Melanocyte of skin (primary cell): ENCODE data around the gene TLE6. TPM values are rescaled to one million over a fixed set of nuclear protein-coding genes. Genes with fewer than 3 reads are reported as not detected.

Source experiments
- total RNA-seq, 2 donors: library from RNA; depleted of rRNA; stranded (reverse); fragments of >200 nt; gene quantifications; 2 replicates each; pipeline ENCODE4 v1.2.3, GENCODE V29; 2012

Gene TLE6
- 1 to 10 TPM; 2.7 to 2.8 TPM for total RNA-seq

GRCh38 chr19:2977001-2977745, at the start of gene TLE6:
Gene TLE6, plus strand, starts transcription at chr19:2977564. Its CDS starts 670 bp downstream, at chr19:2978234.

GRCh38 chr19:2944775-2945574, 32.4 kb upstream of the TLE6 start, which contains the start of gene ZNF77:
Gene ZNF77, minus strand, starts transcription at chr19:2944971. Its CDS starts 131 bp downstream, at chr19:2944840.

GRCh38 chr19:3029065-3029923, 51.9 kb downstream of the TLE6 start, which contains the start of gene TLE2:
Gene TLE2, minus strand, starts transcription at chr19:3029280. Its CDS starts 376 bp downstream, at chr19:3028904.

Other genes with a start within 250 kb of the TLE6 start
- 10 to 100 TPM; 41.6 to 54.6 TPM for gene SLC39A3, start 237.5 kb upstream of the TLE6 start, total RNA-seq
- gene SGTA, start 194.3 kb upstream of the TLE6 start, total RNA-seq = 10 to 100 TPM; 64.0 to 68.3 TPM
- 100 to 1,000 TPM in 1 of 2 donors, 10 to 100 TPM in 1; 80.9 to 157 TPM for gene THOP1, start 192.1 kb upstream of the TLE6 start, total RNA-seq
- gene ZNF554, start 157.7 kb upstream of the TLE6 start, total RNA-seq = 1 to 10 TPM; 2.0 to 3.4 TPM
- 1 to 10 TPM; 3.3 to 4.1 TPM for gene ZNF555, start 136.1 kb upstream of the TLE6 start, total RNA-seq
- gene ZNF556, start 110.2 kb upstream of the TLE6 start, total RNA-seq = not detected
- 1 to 10 TPM; 3.1 to 7.3 TPM for gene ZNF57, start 76.6 kb upstream of the TLE6 start, total RNA-seq
- 1 to 10 TPM; 3.1 to 4.3 TPM for gene ZNF77, start 32.6 kb upstream of the TLE6 start, total RNA-seq
- gene TLE2, start 51.7 kb downstream of the TLE6 start, total RNA-seq = 1 to 10 TPM in 1 of 2 donors, under 1 TPM in 1; 0.33 to 1.0 TPM
- 100 to 1,000 TPM; 176 to 211 TPM for gene TLE5, start 84.9 kb downstream of the TLE6 start, total RNA-seq
- 10 to 100 TPM; 68.1 to 73.6 TPM for gene GNA11, start 116.8 kb downstream of the TLE6 start, total RNA-seq
- gene GNA15, start 158.5 kb downstream of the TLE6 start, total RNA-seq = 1 to 10 TPM in 1 of 2 donors, not detected in 1; 2.1 TPM
- gene S1PR4, start 201.2 kb downstream of the TLE6 start, total RNA-seq = under 1 TPM in 1 of 2 donors, not detected in 1; 0.33 TPM
- gene NCLN, start 208.4 kb downstream of the TLE6 start, total RNA-seq = 10 to 100 TPM; 60.6 to 92.9 TPM
- gene CELF5, start 247.1 kb downstream of the TLE6 start, total RNA-seq = not detected